Measurements from ENCODE around the gene BCL2L12. TPM values are rescaled to one million over a fixed set of nuclear protein-coding genes. Genes with fewer than 3 reads are reported as not detected.

The BCL2L12 gene
- total RNA-seq, 4 donors from 2014 or later: 3.6 to 9.2 (median 5.9) TPM

- no peak for TF ChIP-seq CTCF (IDR thresholded peaks at IDR 0.05)
- no peak for ATAC-seq (ENCODE audit: low FRiP score)
Observed at GRCh38 chr19:49704888-49705642, 39.3 kb downstream of the BCL2L12 start.

GRCh38 chr19:49705919-49706318 is 40.2 kb downstream of the BCL2L12 start:
- ATAC-seq (ENCODE audit: low FRiP score) (no peak), DNase-seq (ENCODE audit: low spot score) (no peak)
- no peak for TF ChIP-seq CTCF (IDR thresholded peaks at IDR 0.05)

More at GRCh38 chr19:49704888-49705642, 39.3 kb downstream of the BCL2L12 start:
- DNase-seq (ENCODE audit: low spot score): no peak

GRCh38 chr19:49710372-49710951 is 44.7 kb downstream of the BCL2L12 start:
- no peak for TF ChIP-seq CTCF (IDR thresholded peaks at IDR 0.05)
- ATAC-seq (ENCODE audit: low FRiP score): no peak
- no peak for DNase-seq (ENCODE audit: low spot score)

DNA sequence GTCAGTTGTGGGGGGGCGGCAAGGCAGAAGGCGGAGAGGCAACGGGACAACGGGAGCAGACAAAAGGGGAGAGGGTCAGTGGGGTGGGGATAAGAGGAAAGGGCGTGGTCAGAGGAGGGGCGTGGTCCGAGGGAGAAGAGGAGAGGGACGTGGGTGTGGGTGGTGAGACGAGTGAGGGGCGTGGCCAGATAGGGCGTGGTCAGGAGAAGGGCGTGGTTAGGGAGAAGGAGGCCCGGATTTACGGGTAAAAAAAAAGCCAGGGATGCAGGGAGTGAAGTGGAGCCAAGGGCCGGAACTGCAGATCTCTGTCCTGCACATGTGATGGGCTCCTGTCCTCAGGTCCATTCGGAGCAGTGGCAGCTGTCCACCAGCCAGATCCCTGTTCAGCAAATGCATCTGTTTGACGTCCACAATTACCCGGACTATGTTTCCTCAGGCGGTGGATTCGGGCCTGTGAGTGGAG is 46.7 kb downstream of the BCL2L12 start:
- no peak for DNase-seq (ENCODE audit: low spot score)
- no peak for TF ChIP-seq CTCF (IDR thresholded peaks at IDR 0.05)
- peak; percentile 18 for ATAC-seq (ENCODE audit: low FRiP score)

GRCh38 chr19:49713236-49713845 is 47.6 kb downstream of the BCL2L12 start:
- DNase-seq (ENCODE audit: low spot score): no peak
- no peak for TF ChIP-seq CTCF (IDR thresholded peaks at IDR 0.05)
- ATAC-seq (ENCODE audit: low FRiP score): no peak

- no peak for DNase-seq (ENCODE audit: low spot score)
- TF ChIP-seq CTCF (IDR thresholded peaks at IDR 0.05): no peak
- no peak for ATAC-seq (ENCODE audit: low FRiP score)
Observed at GRCh38 chr19:49716154-49716553, 50.4 kb downstream of the BCL2L12 start.
